ENCODE measurements around the gene CACNA2D3.
"Not testable (repeated sequence)": the region's sequence is repeated elsewhere in the genome, so short reads cannot be mapped to it uniquely, and the experiment has no call there.

The CACNA2D3 gene

GRCh38 chr3:55065331-55065730, 943.0 kb downstream of the CACNA2D3 start:
- DNase-seq = no peak

GRCh38 chr3:55066551-55067047, 944.2 kb downstream of the CACNA2D3 start:
- DNase-seq = no peak

- no peak for DNase-seq
Observed at GRCh38 chr3:55069950-55070349, 947.6 kb downstream of the CACNA2D3 start.

- DNase-seq = no peak
Observed at GRCh38 chr3:55074796-55075195, 952.4 kb downstream of the CACNA2D3 start.

- no peak for DNase-seq
Observed at GRCh38 chr3:55075846-55076245, 953.5 kb downstream of the CACNA2D3 start.

- no peak for DNase-seq
Observed at GRCh38 chr3:55077726-55078125, 955.4 kb downstream of the CACNA2D3 start.

GRCh38 chr3:55078876-55079275, 956.5 kb downstream of the CACNA2D3 start:
- no peak for DNase-seq

- DNase-seq = no peak
Observed at GRCh38 chr3:55085231-55085630, 962.9 kb downstream of the CACNA2D3 start.

- no peak for DNase-seq
Observed at GRCh38 chr3:55089211-55089610, 966.9 kb downstream of the CACNA2D3 start.

- DNase-seq = no peak
Observed at GRCh38 chr3:55090291-55090690, 967.9 kb downstream of the CACNA2D3 start.

GRCh38 chr3:55090746-55091145, 968.4 kb downstream of the CACNA2D3 start:
- no peak for DNase-seq

- no peak for DNase-seq
Observed at GRCh38 chr3:55091381-55092225, 969.3 kb downstream of the CACNA2D3 start.

- DNase-seq = no peak
Observed at GRCh38 chr3:55094676-55095075, 972.3 kb downstream of the CACNA2D3 start.

GRCh38 chr3:55097441-55097840, 975.1 kb downstream of the CACNA2D3 start:
- no peak for DNase-seq

- DNase-seq = no peak
Observed at GRCh38 chr3:55105647-55106046, 983.3 kb downstream of the CACNA2D3 start.

GRCh38 chr3:55107187-55107586, 984.8 kb downstream of the CACNA2D3 start:
- no peak for DNase-seq

GRCh38 chr3:55111906-55112305, 989.6 kb downstream of the CACNA2D3 start:
- DNase-seq = not testable (repeated sequence)

GRCh38 chr3:55118451-55118850, 996.1 kb downstream of the CACNA2D3 start:
- no peak for DNase-seq

- no peak for DNase-seq
Observed at GRCh38 chr3:55119268-55119667, 996.9 kb downstream of the CACNA2D3 start.

- no peak for DNase-seq
Observed at GRCh38 chr3:55122312-55122711, 1000.0 kb downstream of the CACNA2D3 start.

Data from CD4-positive, alpha-beta T cell treated with Interferon gamma for 1 hour (primary cell).